ENCODE results near the gene SDHB.

The SDHB gene

DNA sequence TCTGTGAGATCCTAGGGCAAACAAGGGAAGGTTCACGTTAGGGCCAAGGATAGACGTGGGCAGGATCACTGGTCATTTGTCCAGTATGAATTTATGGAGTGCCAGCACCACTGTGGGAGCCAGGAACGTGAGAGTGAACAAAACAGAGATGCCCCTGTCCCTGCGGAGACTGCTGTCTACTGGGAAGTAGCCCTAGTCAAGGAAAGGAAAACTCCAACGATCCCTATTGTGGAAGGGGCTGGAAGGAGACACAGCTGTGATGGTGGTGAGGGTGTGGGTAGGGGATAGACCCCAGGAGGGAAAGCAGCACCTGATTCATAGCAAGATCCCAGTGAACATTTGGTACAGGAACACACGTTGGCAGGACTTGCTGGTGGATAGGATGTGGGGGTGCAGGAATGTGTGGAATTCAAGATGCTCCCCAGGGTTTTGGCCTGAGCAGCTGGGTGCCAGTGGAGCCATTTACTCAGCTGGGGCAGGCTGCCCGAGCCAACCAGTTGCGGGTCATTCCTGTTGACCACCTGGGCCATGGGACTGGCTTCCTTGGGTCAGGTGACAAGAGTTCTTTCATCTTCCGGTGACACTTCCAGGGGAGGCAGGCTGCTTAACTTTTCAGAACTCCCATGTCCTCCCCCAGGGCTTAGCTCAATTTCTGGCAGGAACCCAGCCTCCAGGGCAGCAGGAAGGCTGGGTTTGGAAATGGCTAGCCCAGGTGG is 40.9 kb downstream of the SDHB start:
- no peak for DNase-seq (ENCODE audit: low spot score)

DNA sequence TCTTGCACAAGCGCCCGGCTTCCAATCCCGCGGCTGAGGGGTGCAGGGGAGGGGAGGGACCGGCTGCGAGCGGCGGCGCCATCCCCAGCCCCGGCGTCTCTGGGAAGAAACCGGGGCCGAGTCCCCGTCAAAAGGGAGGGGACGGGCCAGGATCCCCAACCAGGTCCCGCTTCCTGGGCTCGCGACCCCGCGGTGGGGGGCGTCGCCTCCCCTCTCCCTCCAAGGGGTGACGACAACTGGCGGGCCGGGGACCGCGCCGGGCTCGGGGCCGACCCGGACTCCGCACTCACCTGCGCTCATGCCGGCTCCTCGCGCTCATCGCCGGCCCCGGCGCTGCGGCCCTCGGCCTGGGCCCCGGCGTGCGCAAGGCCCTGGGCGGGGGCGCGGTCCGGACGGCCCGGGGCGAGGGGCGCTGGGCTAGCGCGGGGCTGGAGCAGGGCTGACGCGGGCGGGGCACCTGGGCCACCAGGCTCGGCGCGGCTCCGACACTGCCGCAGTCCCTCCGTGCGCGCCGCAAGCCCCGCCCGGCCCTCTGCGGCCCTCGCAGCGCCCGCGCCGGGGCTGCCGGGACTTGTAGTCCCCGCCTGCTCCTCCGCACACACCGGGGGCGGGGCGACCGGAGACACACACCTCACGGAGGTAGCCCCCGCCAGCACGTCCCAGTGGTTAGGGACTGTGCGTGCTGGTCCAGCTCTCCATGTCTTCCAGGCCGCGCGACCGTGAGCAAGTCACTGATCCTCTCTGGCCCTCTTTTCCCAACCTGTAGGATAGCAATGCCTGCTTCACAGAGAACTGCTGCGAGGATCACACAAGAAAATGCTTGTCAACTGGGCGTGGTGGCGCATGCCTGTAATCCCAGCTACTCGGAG is 42.2 kb downstream of the SDHB start, which contains the start of gene ATP13A2:
TSS of gene ATP13A2 (minus strand) at position 490 of the 869 bp plus-strand sequence. CDS start at position 300, 190 bp downstream.
- DNase-seq (ENCODE audit: low spot score), result peak; percentile 91

DNA sequence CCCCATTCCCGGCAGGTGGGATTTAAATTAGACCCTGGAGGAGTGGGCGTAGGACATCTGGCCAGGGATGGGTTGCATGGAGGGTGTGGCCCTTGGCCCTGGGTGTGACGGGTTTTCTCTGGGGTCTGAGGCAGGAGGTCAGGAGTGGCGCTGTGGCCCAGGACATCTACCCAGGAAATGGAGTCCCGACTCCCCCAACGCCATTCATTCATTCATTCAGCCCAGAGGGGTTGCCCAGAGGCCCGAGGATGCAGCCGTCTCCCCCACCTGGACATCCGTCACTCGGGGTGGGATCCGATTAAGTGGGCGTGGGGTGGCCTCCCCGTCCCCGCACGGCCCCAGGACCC is 42.8 kb downstream of the SDHB start:
- DNase-seq (ENCODE audit: low spot score), result no peak

DNA sequence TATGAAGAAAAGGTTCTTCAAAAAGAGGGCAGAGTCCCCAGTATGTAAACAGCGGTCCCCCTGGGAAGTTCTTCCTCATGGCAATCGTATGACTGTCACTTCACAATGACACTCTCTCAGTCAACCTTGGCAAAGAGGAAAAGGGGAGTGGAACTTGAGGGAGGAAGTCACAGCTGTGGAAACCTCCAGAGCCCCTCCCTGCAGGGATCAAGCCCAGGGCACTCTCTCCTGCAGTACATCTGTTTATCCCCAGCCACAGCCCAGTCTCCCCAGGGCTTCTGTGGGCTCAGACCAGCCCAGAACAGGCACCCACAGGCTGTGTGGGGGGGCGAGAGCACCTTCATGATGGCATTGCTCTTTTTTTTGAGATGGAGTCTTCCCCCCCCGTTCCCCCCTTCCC is 44.1 kb downstream of the SDHB start:
- DNase-seq (ENCODE audit: low spot score), result no peak

DNA sequence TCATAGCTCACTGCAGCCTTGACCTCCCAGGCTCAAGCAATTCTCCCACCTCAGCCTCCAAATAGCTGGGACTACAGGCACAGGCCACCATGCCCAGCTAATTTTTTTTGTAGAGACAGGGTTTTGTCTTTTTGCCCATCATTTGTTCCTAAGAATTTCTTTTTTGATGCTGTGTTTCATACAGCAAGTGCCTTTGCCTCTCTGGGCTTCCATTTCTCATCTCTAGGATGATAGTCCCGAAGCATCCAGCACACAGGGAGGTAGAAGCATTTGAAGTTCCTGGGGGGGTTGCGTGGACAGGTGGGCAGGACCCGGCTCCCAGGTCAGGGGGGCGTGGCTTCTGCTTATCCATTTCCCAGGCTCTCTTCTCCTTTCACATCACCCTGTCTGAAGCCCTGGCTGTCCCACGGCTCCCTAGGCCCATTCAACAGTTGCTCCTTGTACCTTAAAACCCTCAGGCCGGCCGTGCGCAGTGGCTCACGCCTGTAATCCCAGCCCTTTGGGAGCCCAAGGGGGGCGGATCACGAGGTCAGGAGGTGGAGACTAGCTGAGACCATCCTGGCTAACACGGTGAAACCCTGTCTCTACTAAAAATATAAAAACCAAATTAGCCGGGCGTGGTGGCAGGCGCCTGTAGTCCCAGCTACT is 45.5 kb downstream of the SDHB start:
- no peak for DNase-seq (ENCODE audit: low spot score)

DNA sequence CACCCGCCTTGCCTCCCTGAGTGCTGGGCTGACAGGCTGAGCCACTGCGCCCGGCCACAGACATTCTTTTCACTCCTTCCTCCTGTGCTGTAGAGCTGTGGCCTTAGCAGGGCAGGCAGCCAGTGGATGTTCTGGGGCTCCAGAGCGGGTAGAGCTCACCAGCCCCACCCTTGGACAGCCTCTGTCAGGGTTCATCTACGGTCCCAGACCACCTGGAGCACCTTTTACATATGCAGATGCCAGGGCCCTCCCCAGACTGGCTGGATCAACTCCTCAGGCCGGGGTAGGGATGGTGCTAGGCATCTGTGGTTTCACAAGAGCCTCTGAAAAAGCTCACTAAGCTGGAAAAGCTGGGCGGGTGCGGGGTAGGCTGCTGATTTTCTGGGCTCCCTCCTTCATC is 46.7 kb downstream of the SDHB start:
- DNase-seq (ENCODE audit: low spot score), result no peak

DNA sequence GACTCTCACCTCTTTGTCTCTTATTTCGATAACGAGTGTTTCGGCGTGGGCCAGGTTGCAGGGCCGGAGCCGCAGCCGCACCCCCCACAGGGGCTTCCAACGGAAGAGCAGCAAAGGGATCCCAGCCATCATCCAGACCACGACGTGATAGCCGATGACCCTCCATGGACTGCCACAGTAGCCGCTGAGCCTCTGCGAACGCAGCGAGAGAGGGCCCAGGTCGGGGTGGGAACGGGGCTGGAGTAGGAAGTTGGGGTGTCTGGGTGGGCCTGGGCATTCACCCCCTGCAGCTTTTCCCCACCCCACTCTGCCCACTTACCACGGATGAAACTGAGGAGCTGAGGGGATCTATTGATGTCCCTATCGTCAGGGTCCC is 48.5 kb downstream of the SDHB start:
- no peak for DNase-seq (ENCODE audit: low spot score)

DNA sequence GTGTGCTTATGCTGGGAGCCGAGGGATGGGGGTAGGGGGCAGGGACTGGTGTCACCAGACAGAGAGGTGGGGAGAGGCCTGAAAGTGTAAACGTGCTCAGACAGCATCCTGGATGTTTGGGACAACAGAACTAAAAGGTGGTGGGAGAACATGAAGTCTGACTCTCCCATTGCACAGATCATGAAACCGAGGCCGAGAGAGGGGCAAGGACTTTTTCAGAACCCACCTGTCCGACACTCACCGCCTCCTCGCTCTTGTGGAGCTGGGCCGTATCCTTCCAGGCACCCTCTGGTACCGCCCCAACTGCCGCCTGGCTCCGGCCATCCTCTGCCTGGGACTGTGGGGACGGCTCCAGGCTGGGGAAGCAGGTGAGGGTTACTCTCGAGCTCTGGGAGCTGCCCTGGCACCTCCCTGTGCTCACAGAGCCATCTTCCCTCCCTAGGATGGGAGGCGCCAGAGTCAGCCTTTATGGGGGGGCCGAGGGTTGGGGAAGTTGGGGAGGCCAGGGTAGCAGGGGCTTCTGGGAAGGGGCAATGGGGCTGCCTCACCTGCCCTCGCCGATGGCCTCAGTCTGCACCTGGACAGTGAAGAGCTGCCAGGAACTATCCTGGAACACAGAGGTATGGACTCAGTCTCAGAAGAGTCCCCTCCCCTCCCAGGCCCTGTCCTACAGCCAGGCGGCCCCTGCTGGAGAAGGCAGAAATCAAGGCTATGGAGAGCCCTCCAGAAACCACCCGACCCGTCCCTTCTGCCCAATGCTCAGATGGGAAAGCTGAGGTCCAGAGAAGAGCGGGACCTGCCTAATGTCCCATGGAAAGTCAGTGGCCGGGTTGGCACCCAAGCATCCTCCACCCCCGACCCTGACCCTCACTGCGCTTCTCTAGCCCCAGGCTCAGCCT is 49.1 kb downstream of the SDHB start:
- no peak for DNase-seq (ENCODE audit: low spot score)

DNA sequence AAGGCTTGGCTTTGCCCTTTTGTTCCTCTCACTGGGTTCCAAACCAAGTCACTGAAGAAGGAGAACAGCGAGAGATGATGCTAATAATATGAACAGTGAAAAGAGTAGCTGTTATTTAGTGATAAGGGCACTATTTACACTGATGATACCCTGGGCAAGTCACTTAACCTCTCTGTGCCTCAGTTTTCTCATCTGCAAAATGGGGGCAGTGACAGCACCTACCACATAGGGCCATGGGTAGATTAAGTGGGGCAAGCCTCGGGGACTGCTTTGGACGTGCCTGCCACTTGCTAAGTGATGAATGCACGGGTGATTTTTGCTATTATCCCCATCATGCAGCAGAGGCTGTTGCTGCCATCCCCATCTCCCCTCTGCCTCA is 51.3 kb downstream of the SDHB start:
- DNase-seq (ENCODE audit: low spot score), result no peak

DNA sequence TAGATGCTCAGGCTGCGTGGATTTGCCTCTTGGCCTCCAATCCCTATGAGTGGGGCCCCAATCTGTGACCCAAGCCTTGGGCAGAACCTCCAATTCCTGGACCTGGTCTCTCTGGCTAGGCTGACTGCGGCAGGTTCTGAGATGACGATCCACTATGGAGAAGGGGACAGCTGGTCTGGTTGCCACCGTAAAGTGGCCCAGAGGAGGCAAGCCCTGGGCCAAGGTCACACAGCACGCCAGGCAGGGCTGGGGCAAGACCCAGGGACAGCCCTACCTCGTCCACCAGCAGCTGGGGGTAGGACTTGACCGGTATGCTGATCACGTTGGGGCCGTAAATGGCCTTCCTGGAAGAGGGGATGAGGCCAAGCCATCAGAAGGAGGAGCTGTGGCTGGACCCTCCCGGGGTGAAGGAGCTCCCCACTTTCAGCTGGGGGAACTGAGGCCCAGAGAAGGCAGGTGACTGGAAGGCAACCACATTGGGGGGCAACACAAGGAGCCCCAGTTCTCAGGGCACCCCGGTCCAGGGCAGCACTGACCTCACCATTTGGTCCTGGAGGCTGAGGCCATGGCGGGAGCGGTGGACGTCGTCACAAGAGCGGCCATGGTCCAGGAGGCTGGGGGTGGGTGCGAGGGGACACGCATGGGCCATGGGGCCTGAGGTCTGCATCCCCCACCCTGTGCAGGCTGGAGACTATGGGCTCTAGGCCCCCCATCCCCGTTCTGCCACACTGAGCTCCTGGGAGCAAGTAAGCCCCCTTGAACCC is 51.9 kb downstream of the SDHB start:
- no peak for DNase-seq (ENCODE audit: low spot score)

DNA sequence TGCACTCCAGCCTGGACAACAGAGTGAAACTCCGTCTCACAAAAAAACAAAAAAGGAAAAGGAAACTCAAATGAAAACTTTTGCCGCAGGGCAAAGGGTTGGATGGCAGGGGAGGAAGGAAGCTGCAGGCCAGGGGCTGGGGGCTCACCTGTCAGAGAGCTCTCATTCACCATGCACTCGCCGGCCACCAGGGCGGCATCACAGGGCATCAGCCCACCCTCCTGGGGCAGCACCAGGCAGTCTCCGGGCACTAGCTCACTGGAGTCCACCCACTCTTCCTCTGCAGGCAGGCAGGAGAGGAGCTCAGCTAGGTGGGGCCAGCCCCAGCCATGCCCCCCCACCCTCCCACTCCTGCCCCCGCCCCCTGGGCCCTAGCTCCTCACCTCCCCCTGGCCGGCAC is 54.0 kb downstream of the SDHB start:
- DNase-seq (ENCODE audit: low spot score), result no peak

DNA sequence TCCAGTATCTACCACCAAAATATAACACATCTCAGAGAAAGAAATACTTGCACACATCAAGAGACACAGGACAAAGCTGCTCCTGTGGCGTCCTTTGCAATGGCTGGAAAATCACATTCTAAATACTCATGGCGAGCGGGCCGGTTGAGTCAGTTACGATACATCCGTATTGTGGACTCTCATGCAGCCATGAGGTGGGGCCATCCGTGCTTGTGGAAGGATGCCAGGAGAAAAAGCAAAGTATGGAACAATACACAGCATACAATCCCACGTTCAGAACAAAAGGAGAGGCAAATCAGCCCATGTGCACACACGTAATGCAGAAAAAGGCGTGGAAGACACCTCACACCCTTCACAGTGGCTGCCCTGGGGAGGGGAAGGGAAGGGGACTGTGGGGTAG is 55.2 kb downstream of the SDHB start:
- DNase-seq (ENCODE audit: low spot score), result no peak

DNA sequence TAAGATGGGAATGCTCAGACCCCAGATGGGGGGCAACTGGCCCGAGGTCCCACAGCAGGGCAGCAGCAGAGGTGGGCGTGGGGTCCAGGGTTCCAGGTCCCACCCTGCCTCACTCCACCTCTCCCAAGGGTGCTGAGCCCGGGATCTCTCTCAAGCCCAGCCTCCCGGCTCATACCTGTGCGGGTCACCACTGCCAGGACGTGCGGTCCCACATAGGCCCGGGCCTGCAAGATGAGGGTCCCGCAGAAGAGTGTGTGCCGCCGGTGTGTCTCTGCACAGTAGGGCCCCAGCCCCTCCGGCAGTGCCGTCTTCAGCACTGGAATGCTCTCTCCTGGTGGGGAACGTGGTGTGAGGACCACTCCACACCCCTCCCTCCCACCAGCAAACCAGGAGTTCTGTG is 57.0 kb downstream of the SDHB start:
- no peak for DNase-seq (ENCODE audit: low spot score)

DNA sequence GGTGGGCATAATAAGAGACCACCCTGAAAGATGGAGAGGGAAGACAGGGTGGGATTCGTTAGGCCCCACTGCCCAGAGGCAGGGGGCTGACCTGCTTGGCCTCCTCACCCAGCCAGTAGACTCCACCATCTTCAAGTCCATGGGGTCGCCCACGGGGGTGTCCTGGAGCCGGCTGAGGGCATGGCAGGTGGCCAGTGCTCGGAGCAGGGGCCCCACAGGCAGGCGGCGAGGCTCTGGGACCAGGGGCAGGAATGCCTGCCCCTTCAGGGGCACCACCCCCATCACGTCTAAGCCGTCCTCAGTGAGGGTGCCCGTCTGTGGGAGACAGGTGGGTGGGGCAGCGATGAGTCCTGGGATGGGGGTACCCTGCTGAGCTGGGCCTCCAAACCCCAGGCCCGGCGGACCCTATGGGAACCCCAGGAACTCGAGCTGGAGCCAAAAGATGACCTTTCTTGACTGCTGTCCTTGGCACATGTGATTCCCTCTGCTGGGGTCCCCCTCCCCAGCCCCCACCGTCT is 60.3 kb downstream of the SDHB start:
- DNase-seq (ENCODE audit: low spot score), result no peak

DNA sequence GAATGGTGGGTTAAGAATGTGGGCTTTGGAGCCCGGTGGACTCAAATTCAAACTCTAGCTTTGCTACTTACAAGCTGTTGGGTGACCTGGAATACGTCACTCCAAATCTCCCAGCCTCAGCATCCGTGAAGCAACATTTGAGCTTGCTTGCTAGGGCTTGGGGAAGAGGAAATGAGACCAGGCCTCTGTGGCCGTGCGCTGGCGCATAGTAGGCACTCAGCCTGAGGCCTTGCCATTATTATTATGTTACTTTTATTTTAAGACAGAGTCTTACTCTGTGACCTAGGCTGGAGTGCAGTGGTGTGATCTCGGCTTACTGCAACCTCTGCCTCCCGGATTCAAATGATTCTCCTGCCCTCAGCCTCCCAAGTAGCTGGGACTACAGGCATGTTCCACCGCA is 61.2 kb downstream of the SDHB start:
- DNase-seq (ENCODE audit: low spot score), result no peak

DNA sequence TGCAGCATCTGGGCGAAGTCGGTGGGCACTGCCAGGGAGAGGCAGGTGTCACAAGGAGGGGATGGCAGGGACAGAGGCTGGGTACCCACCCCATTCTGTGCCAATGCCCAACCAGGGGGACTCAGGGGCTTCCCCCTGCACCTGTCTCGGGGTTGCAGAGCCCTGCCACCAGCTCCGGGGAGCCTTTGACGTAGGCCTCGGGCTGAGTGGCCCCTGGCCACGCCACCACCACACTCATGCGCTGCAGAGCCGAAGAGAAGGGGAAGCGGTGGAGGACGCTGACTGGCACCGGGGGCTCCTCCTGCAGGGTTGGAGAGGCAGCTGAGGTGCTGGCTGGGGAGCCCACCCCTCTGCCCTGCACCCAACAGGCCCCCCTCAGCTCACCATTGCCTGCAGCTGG is 61.7 kb downstream of the SDHB start:
- DNase-seq (ENCODE audit: low spot score), result no peak

DNA sequence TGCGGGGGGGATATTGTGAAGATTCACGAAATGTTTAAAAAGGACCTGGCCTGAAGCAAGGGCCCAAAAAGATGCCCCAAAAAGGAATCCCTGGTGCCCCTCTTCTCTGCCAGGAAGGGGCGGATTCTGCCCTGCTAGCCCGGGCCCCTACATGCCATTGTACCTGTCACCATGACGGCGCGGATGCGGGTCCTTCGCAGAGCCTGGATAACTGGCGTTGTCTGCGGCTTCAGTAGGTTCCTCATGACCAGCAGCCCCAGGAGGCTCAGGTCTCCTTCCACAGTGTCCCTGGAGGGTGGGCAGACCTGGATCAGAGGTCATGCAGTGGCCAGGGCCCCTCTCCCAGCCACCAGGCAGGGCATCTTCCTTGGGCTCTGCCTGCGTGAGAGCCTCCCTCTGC is 62.3 kb downstream of the SDHB start:
- no peak for DNase-seq (ENCODE audit: low spot score)

DNA sequence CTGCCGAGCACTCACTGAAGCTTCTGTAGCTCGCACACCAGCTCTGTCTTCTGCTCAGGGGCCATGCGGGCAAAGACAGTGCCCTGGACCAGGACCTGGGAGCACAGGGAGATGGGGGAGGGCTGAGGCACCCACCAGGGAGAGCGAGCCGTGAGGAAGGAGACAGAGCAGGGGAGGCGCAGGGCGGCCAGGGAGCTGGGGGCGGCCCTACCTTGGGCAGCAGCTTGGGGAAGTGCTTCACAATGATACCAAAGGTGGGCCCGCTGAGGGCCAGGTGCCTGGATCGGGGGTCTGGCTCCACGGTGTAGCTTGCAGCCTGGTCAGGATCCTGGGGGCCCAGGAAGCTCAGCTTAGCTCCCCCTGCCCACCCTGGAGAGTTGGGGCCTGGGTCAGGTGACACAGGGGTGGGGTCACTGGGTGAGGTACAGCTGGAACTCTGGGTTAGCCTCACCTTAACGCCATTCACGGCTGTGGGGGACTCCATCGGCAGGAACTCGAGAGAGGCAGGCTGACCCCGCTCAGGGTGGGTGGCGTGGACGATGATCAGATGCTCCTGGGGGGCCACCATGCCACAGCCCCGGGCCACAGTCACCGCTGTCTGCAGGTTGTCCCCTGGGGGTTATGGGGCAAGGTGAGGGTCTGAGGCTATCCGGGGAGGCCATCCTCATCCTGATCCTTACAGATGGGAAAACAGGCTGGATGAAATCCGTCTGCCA is 64.0 kb downstream of the SDHB start:
- no peak for DNase-seq (ENCODE audit: low spot score)

DNA sequence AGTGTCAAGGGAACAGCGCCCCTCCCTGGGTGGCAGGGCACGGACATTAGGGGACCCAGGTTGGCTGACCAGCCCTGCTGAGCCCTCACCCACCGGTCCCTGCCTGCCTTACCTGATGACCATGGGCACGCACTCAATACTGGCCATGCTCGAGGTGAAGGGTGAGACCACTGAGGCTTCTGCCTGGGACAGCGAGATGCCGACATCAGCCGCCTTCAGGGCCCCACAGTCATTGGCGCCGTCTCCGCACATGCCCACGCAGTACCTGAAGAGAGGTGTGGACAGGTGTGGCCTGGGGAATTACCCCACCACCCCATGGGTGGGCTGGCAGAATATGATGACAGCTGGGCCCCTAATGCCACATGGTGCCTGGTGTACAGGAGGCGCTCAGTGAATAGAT is 65.6 kb downstream of the SDHB start:
- DNase-seq (ENCODE audit: low spot score), result no peak

DNA sequence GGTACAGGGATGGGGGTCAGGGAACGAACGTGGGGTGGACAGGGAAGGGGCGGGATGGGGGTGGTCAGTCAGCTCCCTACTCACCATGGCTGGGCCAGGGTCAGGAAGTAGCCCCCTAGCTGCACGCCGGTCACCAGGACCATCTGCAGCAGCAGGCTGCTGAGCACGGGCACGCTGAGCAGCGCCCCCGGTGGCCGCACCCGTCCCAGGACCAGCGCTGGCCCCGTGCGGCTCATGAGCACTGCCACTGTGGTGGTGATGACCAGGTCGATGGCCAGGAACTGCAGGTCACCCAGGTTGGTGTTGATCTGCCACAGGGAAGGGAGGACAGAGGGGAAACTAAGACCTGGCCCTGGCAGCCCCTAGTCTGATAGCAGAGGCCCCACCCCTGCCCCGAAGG is 66.9 kb downstream of the SDHB start:
- DNase-seq (ENCODE audit: low spot score), result no peak

Measured in cerebellar cortex (tissue), 1 donor.